Medulla oblongata (tissue), 1 donor: ENCODE data around the gene UNC50.

Experiments
- DNase-seq: peaks from one replicate; pipeline ENCODE4 v3.0.0-alpha.2; 2015; ENCODE audit errors: extremely low spot score

The UNC50 gene, protein sequence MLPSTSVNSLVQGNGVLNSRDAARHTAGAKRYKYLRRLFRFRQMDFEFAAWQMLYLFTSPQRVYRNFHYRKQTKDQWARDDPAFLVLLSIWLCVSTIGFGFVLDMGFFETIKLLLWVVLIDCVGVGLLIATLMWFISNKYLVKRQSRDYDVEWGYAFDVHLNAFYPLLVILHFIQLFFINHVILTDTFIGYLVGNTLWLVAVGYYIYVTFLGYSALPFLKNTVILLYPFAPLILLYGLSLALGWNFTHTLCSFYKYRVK

DNA sequence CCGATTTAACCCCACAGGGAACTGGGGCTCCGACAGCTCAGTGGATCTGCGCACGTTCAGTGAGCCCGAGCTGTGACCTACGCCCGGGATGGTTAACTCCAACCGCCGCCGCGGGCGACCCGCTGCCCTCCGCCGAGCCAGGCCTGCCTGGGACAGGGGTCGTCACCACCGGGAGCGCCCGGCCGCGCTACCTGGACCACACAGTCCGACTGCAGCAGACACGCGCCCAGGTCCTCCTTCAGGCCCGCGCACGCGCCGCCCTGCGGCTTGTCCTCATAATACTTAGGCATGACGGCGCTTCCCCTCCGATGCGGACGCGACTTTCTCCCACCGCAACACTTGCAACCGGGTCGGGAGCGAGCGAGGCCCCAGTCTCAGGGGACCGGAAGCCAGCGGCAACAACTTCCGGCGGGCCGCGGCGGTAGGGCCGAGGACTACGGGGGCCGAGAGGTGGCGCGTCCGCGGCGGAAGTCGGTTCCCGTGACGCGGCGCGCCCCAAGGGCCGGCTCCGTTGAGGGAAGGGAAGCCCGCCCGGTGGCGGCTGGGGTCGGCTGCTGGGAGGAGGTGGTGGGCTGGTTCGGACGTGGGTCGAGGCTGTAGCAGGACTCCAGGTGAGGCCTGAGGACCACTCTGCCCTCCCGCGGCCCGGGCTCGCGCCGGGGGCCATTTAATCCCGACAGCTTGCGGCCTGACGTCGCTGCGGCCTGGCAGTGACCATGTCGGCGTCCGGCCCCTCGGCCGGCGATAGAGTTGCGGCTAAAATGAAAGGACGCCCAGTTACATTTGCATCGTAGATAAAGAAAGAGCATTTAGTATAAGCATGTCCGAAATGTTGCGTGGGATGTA lies at the start of gene UNC50, which contains the start of gene COA5:
TSS of gene UNC50 (plus strand) at position 474 of the 846 bp plus-strand sequence. CDS start 1,171 bp downstream, outside the sequence.
TSS of gene COA5 (minus strand) at position 397 of the 846 bp plus-strand sequence. CDS start at position 290, 107 bp downstream.
- peak; percentile 89 for DNase-seq

DNA sequence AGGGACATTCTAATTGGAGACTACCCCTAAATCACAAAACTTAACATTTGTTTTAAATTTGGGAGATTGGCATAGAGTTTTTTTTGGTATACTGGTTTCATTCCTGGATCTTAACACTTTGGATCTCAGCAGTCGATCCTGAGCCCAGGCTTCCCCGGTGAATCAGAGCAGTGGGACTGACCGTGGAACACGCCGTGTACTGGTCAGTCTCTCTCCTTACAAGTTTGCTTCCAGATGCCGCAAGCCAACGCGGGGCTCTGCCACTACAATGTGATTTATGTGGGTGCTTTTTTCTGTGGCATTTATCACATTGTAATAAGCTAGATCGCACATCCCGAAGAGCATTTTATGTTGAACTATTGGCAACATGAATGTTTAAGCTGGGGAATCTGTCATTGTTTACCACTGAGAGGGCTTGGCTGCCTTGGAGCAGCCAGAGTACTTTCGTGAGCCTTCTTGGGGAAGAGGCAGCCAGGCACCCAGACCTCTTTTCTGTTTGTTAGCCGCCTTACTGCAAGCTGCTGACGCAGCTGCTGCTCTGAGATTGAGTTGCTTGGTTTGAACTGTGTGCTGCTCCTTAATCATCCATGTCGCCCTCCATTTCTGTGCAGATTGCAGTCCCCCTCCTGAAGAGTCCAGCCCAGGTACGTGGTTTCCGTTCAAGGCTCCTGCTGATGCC lies 49.4 kb upstream of the UNC50 start:
- no peak for DNase-seq

DNA sequence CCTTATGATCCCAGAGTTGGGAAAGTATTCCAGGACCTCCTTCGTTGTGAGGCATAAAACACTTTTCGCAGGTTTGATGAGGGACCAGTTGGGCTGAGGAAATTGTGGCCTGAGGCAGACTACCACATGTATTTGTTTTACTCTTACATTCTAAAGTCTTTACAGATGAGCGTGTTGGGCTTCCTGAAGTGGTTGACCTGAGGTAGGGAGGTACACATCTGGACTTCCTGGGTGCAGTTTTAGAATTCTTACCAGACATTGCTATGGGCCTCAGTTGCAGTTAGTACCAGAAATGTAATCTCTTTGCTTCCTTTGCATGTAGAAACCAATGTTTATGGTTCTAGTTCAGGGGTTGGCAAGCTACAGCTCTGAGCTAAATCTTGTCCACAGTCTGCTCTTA lies 48.8 kb upstream of the UNC50 start:
- no peak for DNase-seq

DNA sequence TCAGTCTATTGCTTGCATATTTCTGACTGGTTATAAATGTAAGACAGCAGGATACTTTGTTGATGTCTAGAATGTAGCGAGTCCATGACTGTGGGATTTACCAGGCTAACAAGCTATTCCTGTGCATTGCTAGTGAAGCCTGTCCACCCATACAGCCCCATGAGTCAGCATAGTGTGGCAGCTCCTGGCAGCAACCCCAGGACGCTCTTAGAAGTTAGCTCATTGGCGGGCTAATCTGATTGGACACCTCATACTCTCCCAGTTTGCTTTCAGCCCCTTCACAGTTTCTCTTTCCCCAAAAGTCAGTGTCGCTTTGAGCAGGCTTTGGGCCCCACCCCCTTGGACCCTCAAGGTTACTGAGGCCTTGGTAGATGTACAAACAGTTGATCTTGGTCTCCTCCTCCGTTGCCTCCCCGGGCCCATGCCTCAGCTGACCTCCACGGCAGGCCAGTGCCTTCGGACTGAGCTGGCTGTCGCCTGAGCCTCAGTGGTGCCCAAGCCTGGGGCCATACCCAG lies 48.1 kb upstream of the UNC50 start:
- DNase-seq = no peak

DNA sequence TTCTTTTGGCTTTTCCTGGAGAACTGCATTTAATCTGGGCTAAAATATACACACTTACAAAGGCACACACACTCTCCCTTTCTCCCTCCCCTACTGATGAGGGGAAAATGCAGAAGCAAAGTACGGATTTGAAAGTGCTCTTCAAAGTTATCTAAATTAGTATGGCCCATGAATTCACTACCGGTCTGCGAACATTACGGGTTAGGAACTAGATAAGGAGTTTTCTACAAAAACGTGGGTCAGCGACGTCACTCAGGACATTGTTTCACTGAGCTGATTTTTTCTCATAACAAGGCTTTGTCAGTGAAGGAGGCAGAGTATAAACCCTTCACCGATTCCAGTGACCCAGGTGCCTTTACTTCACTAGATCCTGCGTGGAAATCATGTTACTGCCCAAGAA lies 47.4 kb upstream of the UNC50 start:
- no peak for DNase-seq

DNA sequence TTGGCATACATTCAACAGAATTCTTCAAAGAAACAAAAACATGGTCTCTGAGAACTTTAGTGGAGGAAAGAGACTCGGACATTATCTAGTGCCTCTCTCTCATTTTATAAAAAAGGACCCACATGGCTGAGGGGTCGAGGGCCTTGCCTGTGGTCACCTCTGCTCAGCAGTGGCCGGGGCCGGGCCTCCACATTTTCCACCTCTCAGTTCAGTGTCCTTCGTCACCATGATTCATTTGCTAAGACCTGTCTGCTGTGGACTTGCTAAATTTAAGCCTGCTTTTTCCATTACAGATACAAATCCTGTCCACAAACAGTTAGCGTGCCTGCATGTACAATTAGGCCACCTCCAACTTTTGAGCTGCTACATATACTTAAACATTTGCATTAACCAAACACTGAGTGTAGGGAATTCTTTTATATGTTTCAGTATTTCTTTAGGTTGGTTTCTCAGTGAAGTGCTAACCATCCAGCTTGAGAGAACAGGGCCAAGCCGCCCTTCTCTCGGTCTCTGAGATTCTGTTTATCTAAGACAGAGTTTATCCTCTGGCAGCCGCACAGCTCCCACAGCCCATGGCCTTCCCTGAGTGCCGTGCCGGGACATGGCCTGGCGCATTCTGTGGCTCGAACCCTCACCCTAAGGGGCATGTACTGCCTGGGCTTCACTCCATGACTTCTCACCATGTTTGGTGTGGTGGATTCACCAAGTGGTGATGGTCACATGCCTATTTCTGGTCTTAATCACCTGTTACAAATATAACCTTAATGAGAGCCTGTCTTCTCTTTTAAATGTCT lies 46.3 kb upstream of the UNC50 start:
- no peak for DNase-seq

DNA sequence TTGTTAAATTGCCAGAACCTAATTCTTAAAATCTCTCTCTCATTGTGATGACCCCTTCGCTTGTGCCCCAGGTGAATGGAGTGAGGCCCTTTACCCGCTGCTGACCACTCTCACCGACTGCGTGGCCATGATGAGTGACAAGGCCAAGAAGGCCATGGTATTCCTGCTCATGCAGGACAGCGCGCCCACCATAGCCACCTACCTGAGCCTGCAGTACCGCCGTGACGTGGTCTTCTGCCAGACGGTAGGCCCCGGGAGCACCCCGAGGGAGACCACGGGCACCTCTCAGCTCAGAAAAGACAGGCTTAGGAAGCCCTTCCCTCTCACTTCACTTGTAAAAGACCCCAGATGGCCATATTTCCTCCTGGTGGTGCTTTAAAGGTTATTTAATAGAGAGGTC lies 45.0 kb upstream of the UNC50 start:
- DNase-seq = no peak

DNA sequence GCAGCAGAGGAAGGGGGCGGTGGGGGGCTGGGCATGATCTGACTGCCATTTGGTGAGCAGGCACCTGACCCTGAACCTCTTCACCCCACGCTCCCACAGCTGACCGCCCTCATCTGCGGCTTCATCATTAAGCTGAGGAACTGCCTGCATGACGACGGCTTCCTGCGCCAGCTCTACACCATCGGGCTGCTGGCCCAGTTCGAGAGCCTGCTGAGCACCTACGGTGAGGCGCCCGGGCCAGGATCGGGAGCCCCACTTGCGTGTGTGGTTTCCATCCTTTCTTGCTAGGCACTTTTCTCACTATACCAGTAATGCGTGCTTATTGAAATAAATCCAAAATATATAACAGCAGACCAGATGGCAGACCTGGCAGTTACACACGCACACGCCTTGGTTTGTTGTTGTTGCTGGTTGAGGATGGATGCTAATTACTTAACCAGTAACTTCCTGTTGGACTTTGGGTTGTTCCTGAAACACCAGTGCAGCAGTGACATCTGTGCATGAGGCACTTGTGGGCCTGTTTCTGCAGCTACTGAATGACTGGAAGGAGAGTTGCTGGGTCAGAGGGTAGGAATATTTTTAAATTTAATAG lies 43.8 kb upstream of the UNC50 start:
- no peak for DNase-seq

DNA sequence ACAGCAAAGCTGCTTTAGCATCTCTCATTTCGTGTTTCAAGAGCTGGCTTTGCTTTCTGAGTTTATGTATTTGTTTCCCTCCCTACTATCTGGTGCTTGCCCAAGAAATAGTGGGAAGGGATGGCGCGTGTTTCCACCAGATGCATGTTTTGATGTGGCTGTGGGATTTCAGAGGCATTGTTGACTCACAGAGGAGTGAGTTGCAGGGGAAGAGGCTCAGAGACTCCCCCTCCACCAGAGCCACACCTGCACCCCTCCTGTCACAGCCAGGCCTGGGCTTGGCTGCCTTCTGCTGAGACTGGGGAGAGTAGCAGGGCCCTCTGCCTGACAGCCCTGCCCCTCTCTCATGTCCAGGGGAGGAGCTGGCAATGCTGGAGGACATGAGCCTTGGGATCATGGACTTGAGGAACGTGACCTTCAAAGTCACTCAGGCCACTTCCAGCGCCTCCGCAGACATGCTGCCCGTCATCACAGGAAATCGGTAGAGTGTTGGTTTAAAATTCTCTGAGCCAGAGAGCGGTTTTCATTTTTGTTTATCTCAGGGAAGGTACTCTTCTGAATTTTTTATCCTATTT lies 43.0 kb upstream of the UNC50 start:
- no peak for DNase-seq

DNA sequence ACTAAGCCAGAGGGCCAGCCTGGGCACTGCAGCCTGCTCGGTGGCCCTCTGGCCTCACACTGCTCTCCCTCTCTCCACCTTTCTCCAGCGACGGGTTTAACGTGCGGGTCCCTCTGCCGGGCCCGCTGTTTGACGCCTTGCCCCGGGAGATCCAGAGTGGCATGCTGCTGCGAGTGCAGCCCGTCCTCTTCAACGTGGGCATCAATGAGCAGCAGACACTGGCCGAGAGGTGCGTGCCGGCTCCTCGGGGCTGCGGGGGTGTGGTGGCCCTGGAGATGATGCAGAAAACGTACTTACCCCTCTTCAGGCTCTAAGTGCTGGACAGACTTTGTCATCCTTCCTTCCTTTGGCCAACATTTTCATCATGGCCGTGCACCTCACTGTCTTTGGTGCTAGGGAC lies 42.4 kb upstream of the UNC50 start:
- no peak for DNase-seq

DNA sequence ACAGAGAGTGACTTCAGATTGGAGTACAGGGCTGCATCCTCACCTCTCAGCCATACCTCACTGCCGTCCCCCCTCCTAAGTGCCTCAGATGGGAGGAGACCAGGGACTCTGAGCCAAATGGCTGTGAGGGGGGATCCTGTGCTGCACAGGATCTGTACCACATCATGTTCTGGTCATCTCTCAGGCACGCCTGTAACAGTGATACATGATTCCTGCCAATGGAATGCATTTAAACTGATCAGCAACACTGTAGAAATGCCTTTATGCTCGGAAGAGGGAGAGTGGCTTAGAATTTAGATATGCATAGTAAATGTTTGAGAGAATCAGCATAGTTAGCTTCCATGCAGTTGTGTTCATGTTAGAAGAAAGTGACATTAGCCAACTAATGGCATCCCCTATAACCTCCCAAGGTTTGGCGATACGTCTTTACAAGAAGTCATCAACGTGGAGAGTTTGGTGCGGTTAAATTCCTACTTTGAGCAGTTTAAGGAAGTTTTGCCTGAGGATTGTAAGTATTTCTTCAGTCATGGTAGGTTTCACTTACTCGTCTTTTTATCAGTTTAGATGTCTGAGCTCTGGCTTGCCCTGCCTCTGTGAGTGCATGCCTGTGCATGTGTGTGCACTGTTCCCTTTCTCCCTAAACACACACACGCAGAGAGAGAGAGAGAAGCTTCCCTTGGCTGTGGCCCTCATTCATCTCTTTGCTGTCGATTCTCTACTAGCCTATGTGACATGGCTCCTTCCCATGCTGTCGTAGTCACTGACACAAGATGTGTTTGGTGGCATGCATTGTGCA lies 40.0 kb upstream of the UNC50 start:
- no peak for DNase-seq

DNA sequence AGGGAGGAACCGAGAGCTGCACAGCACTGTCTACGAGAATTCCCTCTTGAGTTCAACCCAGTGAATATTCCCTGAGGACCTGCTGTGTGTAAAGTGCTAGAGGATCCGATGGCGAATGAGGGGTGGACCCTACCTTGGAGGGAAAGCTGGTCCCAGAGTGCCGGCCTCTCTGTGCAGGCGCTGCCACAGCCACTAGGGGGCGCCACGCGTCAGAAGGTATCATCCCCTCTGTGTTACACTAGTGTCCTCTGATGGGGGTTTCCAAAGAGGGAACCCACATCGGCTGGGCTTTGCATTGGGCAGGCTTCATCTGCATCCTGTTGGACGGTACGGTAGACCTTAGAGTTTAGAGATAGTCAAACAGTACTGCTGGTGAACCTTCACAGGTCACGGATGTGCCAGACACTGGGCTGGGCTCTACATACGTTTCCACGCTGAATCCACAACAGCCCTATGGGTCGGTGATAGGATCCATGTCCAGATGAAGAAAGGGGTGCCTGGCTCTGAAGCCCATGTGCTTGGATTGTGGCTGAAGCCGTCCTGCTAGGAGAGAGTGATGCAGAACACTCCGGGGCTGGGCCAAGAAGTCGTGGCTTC lies 39.1 kb upstream of the UNC50 start:
- DNase-seq = no peak

DNA sequence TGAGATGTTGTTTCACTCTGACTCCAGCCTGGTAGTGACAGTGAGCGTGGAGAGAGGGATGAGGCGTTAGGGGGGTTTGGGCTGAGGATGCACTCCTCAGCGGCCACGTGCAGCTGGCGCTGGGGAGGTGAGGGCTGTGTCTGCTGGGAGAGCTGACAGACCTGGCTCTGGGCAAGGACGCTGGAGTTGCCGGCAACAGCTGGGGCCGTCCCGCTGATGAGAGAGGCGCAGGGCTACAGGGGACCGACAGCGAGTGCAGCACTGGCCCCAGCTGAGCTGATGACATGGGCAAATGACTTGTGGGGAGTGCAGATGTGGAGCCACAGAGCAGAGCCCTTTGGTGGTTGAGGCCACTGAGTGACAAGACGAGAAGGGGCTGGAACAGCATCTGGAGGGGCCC lies 38.5 kb upstream of the UNC50 start:
- no peak for DNase-seq

DNA sequence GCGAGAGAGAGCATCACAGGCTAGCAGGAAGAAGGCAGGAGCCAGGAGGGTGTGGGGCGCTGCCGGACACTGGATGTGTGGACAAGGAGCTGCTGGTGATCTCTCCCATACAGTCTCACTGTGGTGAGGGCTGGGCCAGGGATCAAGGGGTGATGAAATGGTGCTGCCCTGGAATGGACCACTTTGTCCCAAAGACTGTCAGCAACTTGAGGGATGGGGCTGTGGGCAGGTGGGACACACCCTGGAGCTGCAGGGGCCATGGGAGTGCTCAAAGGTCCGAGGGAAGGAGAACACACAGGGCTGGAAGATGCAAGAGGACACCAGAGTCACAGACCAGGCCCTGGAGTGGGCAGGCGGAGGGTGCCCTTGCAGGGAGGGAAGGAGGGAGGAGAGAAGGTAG lies 38.0 kb upstream of the UNC50 start:
- no peak for DNase-seq

DNA sequence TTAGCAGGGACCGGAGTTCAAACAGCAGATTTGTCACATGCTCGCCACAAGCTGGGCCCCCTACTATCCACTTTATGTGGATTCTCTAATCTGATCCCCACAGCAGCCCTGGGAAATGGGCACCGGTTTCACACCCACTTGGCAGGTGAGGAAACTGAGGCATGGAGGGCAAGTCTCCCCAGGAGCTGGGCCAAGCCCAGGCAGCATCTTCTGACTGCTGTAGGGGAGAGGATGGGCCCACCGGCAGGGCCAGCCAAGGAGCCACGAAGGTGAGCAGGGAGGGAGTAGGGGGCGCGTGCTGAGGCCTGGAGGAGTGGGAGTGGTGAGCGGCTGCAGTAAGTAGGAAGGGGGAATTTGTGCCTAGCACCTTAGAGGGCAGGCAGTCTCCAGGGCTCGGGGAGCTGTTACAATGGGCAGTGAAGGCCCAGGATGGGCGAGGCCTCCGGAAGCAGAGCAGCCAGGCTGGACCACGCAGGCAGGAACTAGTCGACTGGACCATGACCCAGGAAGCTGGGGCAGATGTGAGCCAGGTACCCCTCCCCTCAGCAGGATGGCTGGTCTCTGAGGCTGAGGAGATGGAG lies 37.2 kb upstream of the UNC50 start:
- no peak for DNase-seq

DNA sequence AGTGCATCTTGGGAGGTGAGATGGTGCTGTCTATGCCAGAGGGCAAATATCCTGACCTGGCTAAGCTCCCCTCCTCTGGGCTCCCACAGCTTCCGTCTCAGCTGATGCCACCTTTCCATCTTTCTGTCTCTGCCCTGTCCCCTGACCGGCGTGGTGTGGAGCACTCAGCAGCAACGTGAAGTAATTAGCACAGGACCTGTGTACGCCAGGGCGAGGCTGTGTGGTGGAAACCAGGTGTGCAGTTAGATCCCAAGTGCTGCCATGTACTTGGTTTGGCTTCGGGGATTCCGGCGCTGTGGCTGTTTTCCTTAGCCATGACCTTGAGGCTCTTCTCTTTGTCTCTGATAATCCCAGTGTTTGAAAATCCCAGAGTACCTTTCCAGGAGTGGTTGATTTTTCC lies 36.6 kb upstream of the UNC50 start:
- DNase-seq = no peak

DNA sequence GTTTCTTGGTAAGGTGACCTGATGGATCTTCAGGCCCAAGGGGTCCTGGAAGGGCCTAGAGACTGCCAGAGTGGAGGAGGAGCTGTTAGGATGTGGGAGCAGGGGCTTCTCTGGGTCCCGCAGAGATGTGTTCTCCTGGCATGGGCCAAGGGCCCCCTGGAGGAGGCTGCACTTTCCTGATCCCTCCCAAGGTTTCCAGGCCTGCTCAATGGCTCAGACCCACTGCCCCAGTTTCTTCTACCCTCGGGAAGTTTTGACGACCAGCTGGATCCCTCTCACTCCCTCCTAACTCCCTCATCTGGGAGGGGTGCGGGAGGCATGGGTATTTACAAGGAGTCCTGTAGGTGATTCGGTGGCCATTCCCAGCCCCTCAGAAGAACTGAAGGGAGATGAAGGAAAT lies 36.2 kb upstream of the UNC50 start:
- DNase-seq = no peak

DNA sequence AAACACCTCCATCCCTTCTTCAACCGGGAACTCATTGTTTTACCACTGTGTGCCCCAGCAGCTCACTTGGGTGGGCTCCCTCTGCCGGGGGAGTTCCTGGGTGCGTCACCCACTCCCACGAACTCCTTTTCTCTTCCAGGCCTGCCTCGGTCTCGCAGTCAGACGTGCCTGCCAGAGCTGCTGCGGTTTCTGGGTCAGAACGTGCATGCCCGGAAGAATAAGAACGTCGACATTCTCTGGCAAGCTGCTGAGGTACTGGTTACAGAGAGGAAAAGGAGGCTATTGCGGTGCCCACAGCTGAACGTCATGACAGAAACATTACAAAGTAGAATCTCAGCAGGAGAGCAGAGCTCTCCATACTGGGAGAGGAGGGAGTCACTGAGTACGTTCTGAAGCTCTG lies 35.7 kb upstream of the UNC50 start:
- DNase-seq = no peak

DNA sequence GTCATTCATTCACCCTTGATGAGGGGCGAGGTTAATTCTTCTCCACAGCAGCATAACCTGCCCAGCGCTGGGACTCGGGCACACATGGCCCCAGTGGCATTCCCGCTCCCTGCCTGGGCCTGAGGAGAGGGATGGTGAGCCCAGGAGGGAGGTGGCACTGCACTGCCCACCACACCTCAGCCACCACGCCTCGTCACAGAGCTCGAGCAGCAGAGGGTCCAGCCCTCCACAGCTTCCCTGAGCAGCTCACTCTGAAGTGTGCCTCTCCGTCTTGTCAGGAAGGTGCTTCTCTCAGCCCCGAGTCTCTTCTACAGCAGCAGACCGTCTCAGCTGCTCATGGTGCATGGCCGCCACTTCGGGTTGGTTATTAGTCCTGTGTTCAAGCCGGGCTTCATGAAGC lies 35.0 kb upstream of the UNC50 start:
- DNase-seq = no peak
